ENCODE measurements around the gene PPP1R14C.
"Not testable (repeated sequence)": the region's sequence is repeated elsewhere in the genome, so short reads cannot be mapped to it uniquely, and the experiment has no call there.

PPP1R14C gene

DNA sequence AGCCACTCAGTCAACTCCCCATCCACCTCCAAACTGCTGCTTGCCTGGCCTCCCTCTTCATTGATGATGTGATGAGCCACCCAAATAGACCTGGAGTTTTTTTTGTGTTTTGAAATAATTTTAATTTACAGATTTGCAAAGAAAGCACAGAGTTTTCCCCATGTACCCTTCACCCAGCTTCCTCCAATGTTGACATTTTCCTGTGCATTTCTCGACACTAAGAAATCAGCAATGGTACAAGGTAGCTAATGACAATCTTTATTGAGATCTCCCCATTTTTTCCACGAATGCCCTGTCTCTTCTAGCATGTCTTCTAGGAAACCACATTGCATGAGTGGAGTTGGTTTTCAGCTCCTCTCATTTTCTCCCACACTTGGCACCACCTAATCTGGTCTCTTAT, 30.1 kb downstream of the PPP1R14C start:
- DNase-seq, result no peak

- DNase-seq, result no peak
Observed at GRCh38 chr6:150175586-150176151, 32.8 kb downstream of the PPP1R14C start.

DNA sequence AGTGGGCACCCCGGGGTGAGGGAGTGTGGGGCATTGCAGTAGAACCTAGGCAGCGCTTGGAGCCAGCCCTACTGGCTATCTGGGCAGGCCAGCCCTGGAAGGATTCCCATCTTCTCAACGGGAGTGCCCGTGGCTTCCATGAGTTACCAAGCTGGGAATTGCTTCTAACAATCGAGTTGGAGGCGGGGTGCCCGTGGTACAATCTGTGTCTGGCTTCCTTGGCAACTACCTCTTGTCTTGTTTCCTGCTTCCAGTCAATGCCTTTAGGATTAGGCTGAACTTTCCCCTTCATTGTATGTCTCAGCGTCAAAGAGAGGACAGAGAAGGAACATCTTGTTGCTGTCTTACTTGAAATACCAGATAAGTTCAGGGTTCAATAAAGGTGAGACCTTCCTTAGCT, 33.3 kb downstream of the PPP1R14C start:
- DNase-seq, result no peak

DNA sequence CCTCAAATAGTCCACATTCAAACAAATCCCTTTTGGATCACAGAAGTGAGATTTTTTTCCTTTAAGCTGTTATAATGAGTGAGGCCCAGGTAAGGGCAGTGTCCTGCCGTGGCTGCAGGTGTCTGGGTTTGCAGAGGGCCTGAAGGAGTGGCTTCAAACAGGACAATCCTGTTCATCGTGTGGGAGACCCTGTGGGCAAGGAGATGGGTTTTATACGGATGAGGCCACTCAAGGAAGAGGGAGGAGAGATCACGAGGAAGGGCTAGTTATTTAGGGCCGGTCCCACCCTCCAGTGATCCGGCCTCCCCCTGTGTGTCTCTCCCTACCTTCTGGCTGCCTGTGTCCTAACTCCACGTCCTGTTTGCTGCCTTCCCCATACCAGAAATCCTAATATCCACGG, 33.8 kb downstream of the PPP1R14C start:
- DNase-seq, result no peak

DNA sequence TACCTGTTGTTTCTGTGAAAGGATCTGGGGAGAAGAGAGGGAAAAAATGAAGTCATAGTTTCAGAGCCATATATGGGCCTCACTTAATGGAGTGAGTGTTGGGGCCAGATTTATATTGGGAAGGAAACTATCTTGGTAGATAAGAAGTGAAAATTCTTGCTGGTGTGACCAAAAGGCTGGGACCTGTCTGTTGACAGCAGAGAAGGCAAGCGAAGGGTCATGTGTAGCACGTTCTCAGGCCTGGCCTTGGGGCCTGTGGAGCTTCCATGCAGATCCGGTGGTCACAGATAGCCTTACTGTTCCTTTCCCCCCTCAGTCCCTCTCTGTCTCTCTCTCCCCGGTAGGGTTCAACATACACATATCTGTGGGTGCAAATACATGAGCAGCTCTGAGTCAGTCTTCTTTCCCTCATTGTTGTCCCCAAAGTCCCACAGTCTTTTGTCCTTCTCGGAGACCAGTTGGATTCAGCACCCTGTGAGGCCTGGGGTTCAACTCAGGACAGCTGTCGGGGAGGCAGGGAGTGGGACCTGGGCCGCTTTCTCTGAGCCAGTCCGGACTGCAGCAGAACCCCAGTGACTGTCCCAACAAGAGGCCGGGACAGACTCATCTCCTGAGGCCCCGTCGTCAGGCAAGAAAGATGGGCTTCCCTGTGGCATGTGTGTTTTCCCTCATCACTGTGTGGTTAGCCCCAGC, 34.6 kb downstream of the PPP1R14C start:
- DNase-seq, result no peak

DNA sequence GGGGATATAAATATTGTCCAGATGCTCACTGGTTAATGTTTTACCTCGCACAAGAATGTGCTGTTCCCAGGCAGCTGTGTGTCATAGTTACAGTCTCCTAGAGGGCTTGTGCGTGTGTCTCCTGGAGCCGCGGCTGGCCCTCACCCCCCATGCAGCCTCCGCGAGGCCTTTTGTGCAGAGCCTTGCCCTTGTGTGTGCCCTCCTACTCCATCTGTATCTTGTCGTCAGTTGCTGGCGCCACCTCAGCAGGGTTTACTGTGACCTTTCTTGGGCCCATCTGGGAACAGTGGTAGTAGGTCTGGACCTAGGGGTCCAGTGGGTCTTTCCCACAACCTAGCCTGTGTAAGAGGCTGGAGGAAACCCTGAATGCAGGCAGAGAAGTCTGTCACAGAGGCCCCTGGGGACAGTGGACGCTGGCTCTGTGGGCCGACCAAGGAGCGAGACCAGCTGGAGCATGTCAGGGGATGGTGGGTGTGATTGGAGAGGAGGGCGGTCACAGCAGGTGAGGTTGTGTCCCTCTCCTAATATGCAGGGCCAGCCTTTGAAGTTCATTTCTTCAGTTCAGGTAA, 35.2 kb downstream of the PPP1R14C start:
- DNase-seq, result no peak

DNA sequence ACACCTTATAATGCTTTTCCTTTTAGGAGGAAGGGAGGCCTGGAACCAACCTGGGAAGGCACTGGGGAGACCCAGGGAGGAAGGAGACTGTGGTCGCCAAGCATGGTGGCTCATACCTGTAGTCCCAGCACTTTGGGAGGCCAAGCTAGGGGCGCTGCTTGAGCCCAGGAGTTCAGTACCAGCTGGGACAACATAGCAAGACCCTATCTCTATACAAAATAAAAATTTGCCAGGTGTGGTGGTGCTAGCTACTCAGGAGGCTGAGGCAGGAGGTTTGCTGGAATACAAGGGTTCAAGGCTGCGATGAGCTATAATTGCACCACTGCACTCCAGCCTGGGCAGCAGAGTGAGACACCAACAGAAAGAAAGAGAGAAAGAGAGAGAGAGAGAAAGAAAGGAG, 36.2 kb downstream of the PPP1R14C start:
- no peak for DNase-seq

- not testable (repeated sequence) for DNase-seq
Observed at GRCh38 chr6:150179907-150180424, 37.1 kb downstream of the PPP1R14C start.

DNA sequence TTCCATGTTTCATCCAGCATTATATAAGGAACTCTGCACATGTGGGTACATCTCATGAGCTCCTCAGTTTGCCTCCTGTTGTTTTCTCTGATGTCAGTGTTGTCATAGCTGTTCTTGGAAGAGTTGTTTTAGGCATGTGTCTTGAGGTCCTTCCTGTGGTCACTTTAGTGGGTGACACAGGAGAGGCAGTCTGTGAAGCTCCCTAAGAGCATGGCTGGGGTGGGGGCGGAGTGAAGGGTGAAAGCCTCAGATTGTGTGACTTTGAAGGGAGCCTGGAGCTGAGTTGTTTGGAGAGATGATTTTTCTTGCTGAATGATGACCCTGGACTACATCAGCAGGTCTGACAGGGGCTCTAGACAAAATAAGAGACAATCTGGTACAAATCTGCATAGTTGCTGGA, 37.7 kb downstream of the PPP1R14C start:
- no peak for DNase-seq

DNA sequence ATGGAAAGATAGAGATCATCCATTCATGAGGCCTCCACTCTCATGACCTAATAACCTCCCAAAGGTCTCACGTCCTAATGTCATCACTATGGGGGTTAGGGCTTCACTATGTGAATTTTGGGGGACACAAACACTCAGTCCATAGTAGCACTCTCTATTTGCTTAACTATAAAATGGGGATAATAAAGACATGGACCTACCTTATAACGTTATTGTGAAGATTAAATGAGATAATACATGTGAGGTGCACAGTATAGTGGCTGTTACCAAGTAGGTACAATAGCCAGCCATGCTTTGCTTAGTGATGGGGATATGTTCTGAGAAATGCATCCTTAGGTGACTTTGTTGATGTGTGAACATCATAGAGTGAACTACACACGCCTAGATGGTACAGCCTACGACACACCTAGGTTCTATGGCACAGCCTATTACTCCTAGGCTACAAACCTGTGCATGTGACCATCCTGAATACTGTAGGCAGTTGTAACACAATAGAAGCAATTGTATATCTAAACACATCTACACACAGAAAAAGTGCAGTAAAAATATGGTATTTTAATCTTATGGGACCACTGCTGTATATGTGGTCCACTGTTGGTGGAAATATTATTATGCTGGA, 39.7 kb downstream of the PPP1R14C start:
- no peak for DNase-seq

DNA sequence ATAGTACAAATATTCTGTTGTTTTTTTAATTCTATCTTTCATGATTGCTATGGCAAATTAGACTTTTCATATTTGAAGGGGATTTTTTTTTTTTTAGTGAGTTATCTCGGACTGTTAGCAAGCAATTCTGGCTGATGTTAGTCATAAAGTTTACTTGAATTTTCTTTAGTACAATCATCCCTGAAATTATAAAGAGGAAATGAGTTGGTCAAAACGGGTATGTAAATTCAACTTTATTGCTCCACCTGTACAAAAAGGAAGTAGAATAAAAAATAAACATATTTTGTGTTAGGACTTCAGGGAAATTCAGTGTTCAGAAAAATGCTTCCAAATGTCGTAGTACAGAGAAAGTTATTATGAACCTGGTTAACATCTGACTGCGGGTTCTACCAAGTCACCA, 40.3 kb downstream of the PPP1R14C start:
- no peak for DNase-seq

DNA sequence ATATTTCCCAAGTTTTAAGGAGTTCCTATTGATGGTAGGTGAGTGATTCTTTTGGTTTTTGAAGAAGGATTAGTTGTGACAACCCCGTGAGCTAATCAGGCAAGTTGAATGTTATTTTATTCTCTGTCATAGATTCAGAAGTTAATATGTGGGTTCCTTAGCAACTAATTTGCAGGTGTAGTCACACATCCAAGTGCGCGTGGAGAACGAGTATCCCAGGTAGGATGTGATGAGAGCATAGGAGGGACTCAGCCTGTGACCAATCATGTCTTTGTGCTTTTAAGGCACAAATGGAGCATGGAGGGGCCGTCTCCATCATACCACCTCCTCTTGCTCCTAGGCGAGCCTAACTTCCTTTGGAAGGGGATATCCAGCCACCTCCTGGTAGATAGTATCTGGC, 41.1 kb downstream of the PPP1R14C start:
- DNase-seq, result no peak

DNA sequence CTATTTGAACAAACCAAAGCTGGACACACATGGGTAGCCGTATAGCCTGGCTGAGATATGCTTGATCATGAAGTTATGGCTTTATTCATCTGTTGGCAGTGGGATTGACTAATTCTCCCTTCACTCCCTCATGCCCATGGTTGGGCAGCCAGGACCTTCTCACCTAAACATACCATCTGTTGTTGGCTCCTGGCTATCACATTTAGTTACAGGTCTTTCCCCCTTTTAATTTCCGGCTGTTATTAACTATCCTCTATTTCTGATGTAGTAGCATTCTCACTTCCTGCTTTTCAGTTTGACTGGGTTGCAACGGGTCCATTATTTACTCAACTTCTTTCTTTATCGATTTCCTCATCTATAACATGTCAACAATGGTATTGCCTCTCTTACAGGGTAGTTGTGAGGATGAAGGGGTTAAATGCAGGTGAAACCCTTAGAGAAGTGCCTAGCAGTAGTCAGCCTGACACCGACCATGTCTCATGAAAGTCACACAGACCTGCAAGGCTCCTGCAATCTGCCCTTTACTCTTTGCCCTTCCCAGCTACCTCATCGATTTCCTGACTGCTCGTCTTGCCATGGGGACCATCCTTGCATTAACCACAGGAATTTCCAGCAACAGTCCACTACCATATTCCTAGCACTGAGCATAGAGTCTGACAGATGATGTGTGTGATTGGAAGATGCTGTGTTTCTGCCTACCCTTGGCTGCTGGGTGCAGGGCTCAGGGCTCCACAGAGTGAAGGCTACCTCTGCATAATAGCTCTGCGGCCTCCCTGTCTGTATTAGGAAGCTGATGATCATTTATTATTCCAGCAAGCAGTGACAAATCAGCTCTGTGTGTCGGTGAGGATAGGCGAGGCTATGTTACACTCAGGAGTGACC, 42.2 kb downstream of the PPP1R14C start:
- no peak for DNase-seq

DNA sequence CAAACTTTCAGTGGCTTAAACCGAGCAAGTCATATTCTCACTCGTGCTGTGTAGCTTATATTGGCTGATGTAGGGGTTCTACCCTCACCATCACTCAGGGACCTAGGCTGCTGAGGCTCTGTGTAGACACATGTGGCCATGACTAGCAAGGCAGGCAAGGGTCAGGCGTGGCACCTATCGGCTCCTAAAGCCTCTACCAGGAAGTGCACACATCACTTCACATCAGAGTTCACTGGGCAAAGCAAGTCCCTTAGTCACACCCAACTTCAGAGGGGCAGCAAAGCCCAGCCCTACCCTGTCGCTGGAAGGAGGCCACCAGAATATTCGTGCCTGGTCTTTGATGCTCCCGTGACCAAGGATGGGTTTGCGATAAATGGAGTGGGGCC, 42.9 kb downstream of the PPP1R14C start:
- no peak for DNase-seq

DNA sequence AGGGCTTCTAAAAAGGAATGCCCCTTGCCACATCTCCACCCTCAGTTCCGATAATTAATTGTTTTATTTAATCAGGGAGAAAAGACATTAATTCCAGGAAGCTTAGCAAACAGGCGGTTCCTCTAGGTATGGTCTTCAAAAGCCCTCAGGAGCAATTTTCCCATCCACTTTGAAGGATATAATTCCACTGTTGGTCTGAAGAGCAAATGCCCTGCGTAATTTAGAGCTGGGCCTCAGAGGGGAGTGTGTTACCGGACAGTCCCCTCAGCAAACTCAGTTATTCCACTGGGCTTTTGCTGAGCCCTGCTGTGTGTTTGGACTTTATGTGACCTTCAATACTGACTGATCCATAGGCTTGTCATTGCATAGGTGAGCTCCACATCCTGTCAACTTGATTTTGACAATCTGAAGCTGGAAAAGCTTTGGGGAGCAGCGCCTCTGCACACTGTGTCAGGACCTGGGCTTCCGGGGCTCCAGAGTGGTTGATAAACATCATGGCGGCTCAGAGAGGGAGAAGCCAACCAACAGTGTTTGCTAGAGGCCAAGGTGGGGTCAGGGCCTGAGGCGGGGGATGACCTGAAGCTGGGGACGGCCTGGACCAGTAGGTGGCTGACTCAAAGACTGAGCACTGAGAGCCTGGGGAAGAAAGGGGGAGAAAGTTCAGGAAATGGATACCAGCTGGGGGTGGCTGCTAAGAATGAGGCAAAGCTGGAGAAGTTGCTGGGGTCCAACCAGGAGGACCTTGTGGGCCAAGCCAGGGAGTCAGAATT, 43.5 kb downstream of the PPP1R14C start:
- DNase-seq, result no peak

- not testable (repeated sequence) for DNase-seq
Observed at GRCh38 chr6:150187433-150187832, 44.6 kb downstream of the PPP1R14C start.

- no peak for DNase-seq
Observed at GRCh38 chr6:150189122-150189521, 46.3 kb downstream of the PPP1R14C start.

- no peak for DNase-seq
Observed at GRCh38 chr6:150191809-150192208, 49.0 kb downstream of the PPP1R14C start.

GRCh38 chr6:150194195-150194594, 51.4 kb downstream of the PPP1R14C start:
- DNase-seq, result no peak

DNA sequence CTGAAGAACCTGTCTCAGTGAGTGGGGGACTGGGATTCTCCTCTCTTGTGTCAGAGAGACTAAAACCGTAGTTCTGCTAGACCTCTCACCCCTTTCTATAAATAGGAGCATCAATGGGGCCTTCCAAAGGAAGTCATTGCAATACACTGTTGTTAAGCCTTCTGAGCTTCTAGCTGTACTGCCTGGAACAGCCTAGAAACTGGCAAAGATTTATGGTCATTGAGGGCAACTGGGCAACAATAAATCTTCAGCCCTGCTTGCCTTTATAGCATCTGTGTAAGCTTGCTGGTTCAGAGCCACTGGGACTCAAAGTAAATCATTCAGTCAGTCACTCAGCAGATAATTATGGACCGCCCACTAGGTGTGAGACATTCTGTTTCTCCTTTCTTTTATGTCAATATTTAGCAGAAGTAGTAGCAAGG, 53.2 kb downstream of the PPP1R14C start:
- DNase-seq, result no peak

DNA sequence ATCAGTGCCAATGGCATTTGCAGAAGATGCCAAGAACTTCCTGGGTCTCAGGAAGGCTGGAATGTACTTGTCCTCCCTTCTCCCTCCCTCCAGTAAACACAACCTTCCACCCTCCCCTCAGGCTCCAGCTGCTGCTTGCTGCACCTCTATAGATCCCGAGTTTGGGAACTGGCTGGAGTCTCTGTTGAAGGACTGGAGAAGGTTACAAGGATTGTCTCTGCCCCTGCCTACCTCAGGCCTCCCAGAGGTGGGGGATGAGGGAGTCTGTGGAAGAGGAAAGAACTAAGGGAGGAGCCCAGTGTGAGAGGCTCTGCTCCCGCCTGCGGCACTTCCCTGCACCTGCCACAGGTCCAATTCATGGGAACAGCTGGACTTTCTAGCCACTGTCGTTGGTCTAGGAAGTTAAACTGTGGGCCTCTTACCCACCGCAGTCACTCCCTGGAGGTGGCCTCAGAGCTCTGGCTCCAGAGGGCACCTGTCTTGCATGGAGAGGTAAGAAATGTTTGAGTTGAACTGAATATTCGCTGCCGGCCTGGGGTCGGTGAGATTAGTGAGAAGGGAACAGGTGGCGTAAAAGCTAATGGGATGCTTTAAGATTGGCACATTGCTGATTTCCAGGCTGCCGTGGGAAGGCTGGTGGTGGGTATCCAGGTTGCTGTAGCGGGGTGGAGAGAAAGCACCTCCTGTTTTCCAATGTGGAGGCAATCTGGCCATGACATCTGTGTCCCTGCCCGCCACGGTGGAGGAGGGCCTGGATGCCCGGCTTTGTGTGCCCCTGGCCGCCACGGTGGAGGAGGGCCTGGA, 54.3 kb downstream of the PPP1R14C start:
- no peak for DNase-seq
